Type B pancreatic cell (in vitro differentiated cells): ENCODE results near the gene HSPA13. TPM values are rescaled to one million over a fixed set of nuclear protein-coding genes. Genes with fewer than 3 reads are reported as not detected.

Experiments used
- DNase-seq: peaks from one replicate; pipeline ENCODE4 v3.0.0; 2021; ENCODE audit warnings: mixed read lengths; ENCODE audit not compliant: unreplicated experiment; ENCODE audit errors: extremely low spot score
- H3K27ac Mint-ChIP-seq: 2 replicates; pipeline ENCODE4 v1.8.0; 2021; ENCODE audit warnings: mild to moderate bottlenecking, mixed read lengths
- H3K27me3 Mint-ChIP-seq: 2 replicates; pipeline ENCODE4 v1.8.0; 2021; ENCODE audit warnings: mixed read lengths
- H3K36me3 Mint-ChIP-seq: 2 replicates; pipeline ENCODE4 v1.8.0; 2021; ENCODE audit warnings: mixed read lengths
- H3K4me1 Mint-ChIP-seq: one replicate; pipeline ENCODE4 v1.8.0; 2021; ENCODE audit warnings: mixed read lengths; ENCODE audit not compliant: unreplicated experiment
- H3K4me3 Mint-ChIP-seq: 2 replicates; pipeline ENCODE4 v1.8.0; 2021; ENCODE audit warnings: mild to moderate bottlenecking, mixed read lengths
- H3K9me3 Mint-ChIP-seq: 2 replicates; pipeline ENCODE4 v1.8.0; 2021; ENCODE audit warnings: mixed read lengths
- long read RNA-seq: library from polyadenylated mRNA; unstranded; transcript quantifications from one replicate; pipeline ENCODE4 v2.0.0, GENCODE V29; 2020
- total RNA-seq: library from RNA; stranded (reverse); gene quantifications from 2 replicates; pipeline ENCODE4 v1.2.1, GENCODE V29; 2021; ENCODE audit warnings: low replicate concordance
- TF ChIP-seq, protein P1 (sequence below): fragments of 200-600 bp; sonication (generic); conservative IDR thresholded peaks from 2 replicates; pipeline ENCODE4 v1.5.0; 2021; ENCODE audit warnings: antibody characterized with exemption, mild to moderate bottlenecking

The HSPA13 gene, protein sequence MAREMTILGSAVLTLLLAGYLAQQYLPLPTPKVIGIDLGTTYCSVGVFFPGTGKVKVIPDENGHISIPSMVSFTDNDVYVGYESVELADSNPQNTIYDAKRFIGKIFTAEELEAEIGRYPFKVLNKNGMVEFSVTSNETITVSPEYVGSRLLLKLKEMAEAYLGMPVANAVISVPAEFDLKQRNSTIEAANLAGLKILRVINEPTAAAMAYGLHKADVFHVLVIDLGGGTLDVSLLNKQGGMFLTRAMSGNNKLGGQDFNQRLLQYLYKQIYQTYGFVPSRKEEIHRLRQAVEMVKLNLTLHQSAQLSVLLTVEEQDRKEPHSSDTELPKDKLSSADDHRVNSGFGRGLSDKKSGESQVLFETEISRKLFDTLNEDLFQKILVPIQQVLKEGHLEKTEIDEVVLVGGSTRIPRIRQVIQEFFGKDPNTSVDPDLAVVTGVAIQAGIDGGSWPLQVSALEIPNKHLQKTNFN
- total RNA-seq: 17.5 and 38.1 TPM in 2 replicates
- long read RNA-seq, transcript HSPA13-201 (5 exons, 3,986 nt): major isoform, 24 of 27 reads
- long read RNA-seq, partial matches to known transcripts: 0 of 27 reads
- long read RNA-seq, other reads (novel, unspliced or antisense): 3 of 27 reads

DNA sequence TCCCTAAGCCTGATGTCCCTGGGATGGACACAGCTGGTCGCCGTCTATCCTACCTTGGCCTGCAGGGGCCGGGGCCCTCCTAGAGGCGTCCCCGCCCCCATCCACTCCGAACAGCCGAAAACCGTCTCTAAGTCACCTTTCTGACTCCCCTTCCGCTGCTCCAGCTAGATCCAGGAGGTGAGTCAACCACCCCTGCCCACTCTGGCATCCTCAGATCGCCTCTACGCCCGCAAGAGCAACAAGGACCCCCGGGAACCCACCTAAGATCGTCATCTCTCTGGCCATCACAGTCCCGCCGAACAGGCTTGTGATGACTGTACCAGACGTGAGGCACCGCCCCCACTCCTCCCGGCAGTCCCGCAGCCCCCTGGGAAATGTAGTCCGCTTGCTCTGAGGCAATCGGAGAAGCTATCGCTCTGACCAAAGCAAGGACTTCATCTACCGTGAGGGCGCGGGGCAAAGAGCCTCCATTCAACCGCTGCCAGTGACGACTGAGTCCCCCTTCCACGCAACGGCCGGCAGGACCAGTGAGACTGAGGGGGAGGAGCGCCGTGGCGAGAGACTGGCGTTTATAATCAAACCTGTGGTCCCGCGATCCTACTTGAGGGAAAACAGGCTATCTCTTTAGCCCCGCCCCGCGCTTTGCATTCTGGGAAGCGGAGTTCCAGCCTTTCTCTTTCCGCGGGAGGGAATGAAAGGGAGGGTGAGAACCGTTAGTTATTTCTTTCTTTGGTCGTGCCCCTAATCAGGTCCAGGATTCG, at the start of gene HSPA13:
Gene HSPA13 (minus strand): TSS at position 312 of the 761 bp plus-strand sequence. CDS start 27 bp downstream, at position 285.
- no peaks in the 10 kb centered on the region for H3K9me3 Mint-ChIP-seq
- peaks cover 31% of the 10 kb centered on the region for H3K4me1 Mint-ChIP-seq
- H3K27ac Mint-ChIP-seq: peak within 1 kb of the TSS; percentile 99
- H3K4me3 Mint-ChIP-seq: peak within 1 kb of the TSS; percentile 100
- no peaks in the 10 kb centered on the region for H3K27me3 Mint-ChIP-seq
- H3K36me3 Mint-ChIP-seq: peaks cover 6% of the 10 kb centered on the region
- TF ChIP-seq, protein P1, sequence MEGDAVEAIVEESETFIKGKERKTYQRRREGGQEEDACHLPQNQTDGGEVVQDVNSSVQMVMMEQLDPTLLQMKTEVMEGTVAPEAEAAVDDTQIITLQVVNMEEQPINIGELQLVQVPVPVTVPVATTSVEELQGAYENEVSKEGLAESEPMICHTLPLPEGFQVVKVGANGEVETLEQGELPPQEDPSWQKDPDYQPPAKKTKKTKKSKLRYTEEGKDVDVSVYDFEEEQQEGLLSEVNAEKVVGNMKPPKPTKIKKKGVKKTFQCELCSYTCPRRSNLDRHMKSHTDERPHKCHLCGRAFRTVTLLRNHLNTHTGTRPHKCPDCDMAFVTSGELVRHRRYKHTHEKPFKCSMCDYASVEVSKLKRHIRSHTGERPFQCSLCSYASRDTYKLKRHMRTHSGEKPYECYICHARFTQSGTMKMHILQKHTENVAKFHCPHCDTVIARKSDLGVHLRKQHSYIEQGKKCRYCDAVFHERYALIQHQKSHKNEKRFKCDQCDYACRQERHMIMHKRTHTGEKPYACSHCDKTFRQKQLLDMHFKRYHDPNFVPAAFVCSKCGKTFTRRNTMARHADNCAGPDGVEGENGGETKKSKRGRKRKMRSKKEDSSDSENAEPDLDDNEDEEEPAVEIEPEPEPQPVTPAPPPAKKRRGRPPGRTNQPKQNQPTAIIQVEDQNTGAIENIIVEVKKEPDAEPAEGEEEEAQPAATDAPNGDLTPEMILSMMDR: peak; percentile 53
- DNase-seq: peak; percentile 99

DNA sequence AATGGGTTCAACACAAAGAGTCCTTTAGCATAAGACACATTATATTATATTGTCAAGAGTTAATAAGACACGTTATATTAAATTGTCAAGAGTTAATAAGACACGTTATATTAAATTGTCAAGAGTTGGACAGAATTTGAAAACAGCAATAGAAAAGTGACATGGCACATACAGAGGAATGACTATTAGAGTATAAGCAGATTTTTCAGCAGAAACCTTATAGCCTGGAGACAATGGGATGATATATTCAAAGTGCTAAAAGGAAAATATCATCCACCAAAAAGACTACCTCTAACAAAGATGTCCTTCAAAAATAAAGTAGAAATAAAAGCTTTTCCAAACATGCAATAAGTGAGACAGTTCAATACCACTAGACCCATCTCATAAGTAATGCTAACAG, 36.0 kb upstream of the HSPA13 start:
- TF ChIP-seq, protein P1: no peak
- peaks cover 14% of the 10 kb centered on the region for H3K9me3 Mint-ChIP-seq
- no peak for DNase-seq
- H3K4me3 Mint-ChIP-seq: no peak overlapping the region
- no peaks in the 10 kb centered on the region for H3K27me3 Mint-ChIP-seq
- H3K36me3 Mint-ChIP-seq: no peaks in the 10 kb centered on the region
- H3K27ac Mint-ChIP-seq: no peak overlapping the region
- H3K4me1 Mint-ChIP-seq: no peaks in the 10 kb centered on the region

DNA sequence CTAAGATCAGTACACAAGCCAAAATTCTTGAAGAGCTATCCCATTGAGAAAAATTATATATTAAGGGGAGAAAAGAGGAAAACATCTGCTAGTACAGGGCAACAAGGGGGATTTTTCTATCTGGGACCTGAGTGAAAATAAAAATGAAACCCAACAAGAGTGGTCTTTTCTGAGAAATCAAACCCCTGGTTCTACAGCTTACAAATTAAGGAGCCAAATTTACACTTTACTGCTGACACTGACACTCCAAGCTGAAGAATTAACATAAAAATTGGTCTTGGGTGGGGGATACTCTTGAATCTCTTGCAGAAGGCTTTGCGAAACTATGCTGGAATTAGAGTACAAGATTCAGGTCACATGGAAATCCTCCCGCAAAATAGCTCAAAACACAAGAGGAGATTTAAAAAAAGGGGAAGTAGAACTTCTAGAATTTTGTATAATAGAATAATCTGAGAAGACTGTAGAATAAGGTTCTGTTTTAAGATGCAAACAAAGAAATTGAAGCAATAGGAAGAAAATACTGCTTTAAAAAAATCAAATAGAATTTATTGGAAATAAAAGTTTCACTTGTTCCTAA, 32.1 kb upstream of the HSPA13 start:
- no peak overlapping the region for H3K27ac Mint-ChIP-seq
- H3K36me3 Mint-ChIP-seq: no peaks in the 10 kb centered on the region
- no peak for DNase-seq
- no peaks in the 10 kb centered on the region for H3K27me3 Mint-ChIP-seq
- H3K4me3 Mint-ChIP-seq: no peak overlapping the region
- H3K9me3 Mint-ChIP-seq: peaks cover 14% of the 10 kb centered on the region
- H3K4me1 Mint-ChIP-seq: no peaks in the 10 kb centered on the region
- TF ChIP-seq, protein P1: no peak

DNA sequence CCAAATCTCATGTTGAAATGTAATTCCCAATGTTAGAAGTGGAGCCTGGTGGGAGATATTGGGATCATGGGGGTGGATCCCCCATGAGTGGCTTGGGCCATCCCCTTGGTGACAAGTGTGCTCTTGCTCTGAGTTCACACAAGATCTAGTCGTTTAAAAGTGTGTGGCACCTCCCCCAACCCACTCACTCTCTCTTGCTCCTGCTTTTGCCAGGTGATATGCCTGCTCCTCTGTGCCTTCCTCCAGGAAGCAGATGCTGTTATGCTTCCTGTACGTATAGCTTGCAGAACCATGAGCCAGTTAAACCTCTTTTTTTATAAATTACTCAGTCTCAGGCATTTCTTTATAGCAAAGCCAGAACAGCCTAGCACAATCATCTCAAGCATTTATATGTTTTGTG, 23.0 kb upstream of the HSPA13 start:
- H3K4me3 Mint-ChIP-seq: no peak overlapping the region
- no peak for DNase-seq
- H3K27ac Mint-ChIP-seq: no peak overlapping the region
- TF ChIP-seq, protein P1: no peak
- no peaks in the 10 kb centered on the region for H3K27me3 Mint-ChIP-seq
- H3K4me1 Mint-ChIP-seq: peaks cover 6% of the 10 kb centered on the region
- no peaks in the 10 kb centered on the region for H3K9me3 Mint-ChIP-seq
- H3K36me3 Mint-ChIP-seq: no peaks in the 10 kb centered on the region

DNA sequence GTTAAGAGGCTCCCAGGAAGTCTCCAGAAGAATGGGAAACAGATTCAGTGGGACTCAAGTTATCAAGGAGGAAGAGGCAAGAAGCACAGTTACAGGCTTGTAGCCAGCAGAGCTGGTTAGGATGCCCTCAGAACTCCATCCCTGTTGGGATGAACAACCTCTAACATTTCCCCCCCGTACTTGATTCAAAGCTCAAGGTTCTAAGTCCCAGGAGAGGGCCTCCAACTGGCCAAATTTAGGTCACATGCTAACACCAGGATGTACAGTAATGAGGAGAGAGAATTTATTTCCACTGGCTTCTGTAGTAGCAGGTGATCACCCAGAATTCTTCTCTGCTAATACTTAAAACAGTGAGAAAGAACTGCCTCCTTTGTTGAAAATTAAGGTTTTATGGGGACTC, 22.3 kb upstream of the HSPA13 start:
- no peaks in the 10 kb centered on the region for H3K27me3 Mint-ChIP-seq
- no peak overlapping the region for H3K4me3 Mint-ChIP-seq
- H3K36me3 Mint-ChIP-seq: no peaks in the 10 kb centered on the region
- H3K9me3 Mint-ChIP-seq: no peaks in the 10 kb centered on the region
- no peak for DNase-seq
- no peak overlapping the region for H3K27ac Mint-ChIP-seq
- TF ChIP-seq, protein P1: no peak
- H3K4me1 Mint-ChIP-seq: peaks cover 6% of the 10 kb centered on the region
